Ishikawa (cell line): ENCODE data around the gene ATP8A2.

Source experiments
- CEBPB ChIP-seq: IDR thresholded peaks from 2 replicates; pipeline ENCODE4 v1.6.1; 2012
- EGR1 ChIP-seq: IDR thresholded peaks from 2 replicates; pipeline ENCODE4 v1.6.1; 2012
- EP300 ChIP-seq: IDR thresholded peaks from 2 replicates; pipeline ENCODE4 v1.6.1; 2012; ENCODE audit warnings: borderline replicate concordance
- NFIC ChIP-seq: IDR thresholded peaks from 2 replicates; pipeline ENCODE4 v1.6.1; 2012
- RAD21 ChIP-seq: IDR thresholded peaks from 2 replicates; pipeline ENCODE4 v1.6.1; 2012; ENCODE audit warnings: low read depth
- REST ChIP-seq: IDR thresholded peaks from 2 replicates; pipeline ENCODE4 v1.6.1; 2012; ENCODE audit warnings: low read depth, mild to moderate bottlenecking
- TAF1 ChIP-seq: IDR thresholded peaks from 2 replicates; pipeline ENCODE4 v1.6.1; 2012; ENCODE audit warnings: low read depth, mild to moderate bottlenecking
- TEAD4 ChIP-seq: IDR thresholded peaks from 2 replicates; pipeline ENCODE4 v1.6.1; 2012
- ZBTB7A ChIP-seq: IDR thresholded peaks from 2 replicates; pipeline ENCODE4 v1.6.1; 2012; ENCODE audit warnings: low read depth
- TF ChIP-seq, protein P1 (sequence below): IDR thresholded peaks from 2 replicates; pipeline ENCODE4 v1.6.1; 2012

DNA sequence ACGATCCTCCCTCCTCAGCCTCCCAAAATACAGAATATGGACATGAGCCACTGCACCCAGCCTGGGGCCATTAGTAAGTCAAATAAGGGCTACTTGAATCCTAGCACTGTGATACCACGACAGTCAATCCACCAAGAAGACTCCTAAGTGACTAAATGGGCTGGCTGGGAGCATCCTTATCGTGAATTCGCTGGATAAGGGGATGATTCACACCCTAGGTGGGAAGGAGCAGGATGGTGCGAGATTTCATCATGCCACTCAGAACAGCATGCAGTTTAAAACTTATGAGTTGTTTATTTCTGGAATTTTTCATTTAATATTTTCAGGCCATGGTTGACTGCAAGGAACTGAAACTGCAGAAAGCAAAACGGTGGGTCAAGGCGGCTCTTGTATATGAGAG, 30.2 kb downstream of the ATP8A2 start:
- TF ChIP-seq CEBPB (no peak), EP300 (no peak), EGR1 (no peak), ZBTB7A (no peak), REST (no peak), TEAD4 (no peak), TAF1 (no peak), NFIC (no peak), RAD21 (no peak)
- TF ChIP-seq, protein P1, sequence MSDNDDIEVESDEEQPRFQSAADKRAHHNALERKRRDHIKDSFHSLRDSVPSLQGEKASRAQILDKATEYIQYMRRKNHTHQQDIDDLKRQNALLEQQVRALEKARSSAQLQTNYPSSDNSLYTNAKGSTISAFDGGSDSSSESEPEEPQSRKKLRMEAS = no peak
